GM23338 (cell line): ENCODE results near the gene TRIB2. TPM values are rescaled to one million over a fixed set of nuclear protein-coding genes. Genes with fewer than 3 reads are reported as not detected.

Experiments
- ATAC-seq: fragments of 200-7000 bp; cut with Tn5 transposase; 3 replicates; pipeline ENCODE4 v1.9.1; 2020
- DNase-seq: peaks from one replicate; pipeline ENCODE4 v3.0.0-alpha.2; 2015; ENCODE audit warnings: low spot score
- H2AFZ ChIP-seq: fragments of 200-600 bp; sonication (generic); 2 replicates; pipeline ENCODE4 v1.8.0; 2016; ENCODE audit warnings: antibody characterized with exemption, mild to moderate bottlenecking, moderate library complexity
- H3F3A ChIP-seq: fragments of 200-600 bp; sonication (generic); replicated peaks from 2 replicates; pipeline ENCODE4 v1.8.0; 2017; ENCODE audit warnings: antibody characterized with exemption, mixed run types, low read depth
- H3K27ac ChIP-seq: fragments of 200-600 bp; sonication (generic); 2 replicates; pipeline ENCODE4 v1.6.1; 2016; ENCODE audit warnings: low read depth
- H3K27me3 ChIP-seq: fragments of 200-600 bp; sonication (generic); 2 replicates; pipeline ENCODE4 v1.8.0; 2016; ENCODE audit warnings: mild to moderate bottlenecking, mixed run types, moderate library complexity; ENCODE audit not compliant: insufficient read depth
- H3K36me3 ChIP-seq: fragments of 200-600 bp; sonication (generic); 2 replicates; pipeline ENCODE4 v1.8.0; 2016; ENCODE audit warnings: mild to moderate bottlenecking; ENCODE audit not compliant: insufficient read depth
- H3K4me1 ChIP-seq: fragments of 200-600 bp; sonication (generic); 2 replicates; pipeline ENCODE4 v1.8.0; 2016; ENCODE audit warnings: mild to moderate bottlenecking, moderate library complexity; ENCODE audit not compliant: insufficient read depth
- H3K4me2 ChIP-seq: fragments of 200-600 bp; sonication (generic); 2 replicates; pipeline ENCODE4 v1.7.1; 2017; ENCODE audit warnings: mixed run types
- H3K4me3 ChIP-seq: fragments of 200-600 bp; sonication (generic); 2 replicates; pipeline ENCODE4 v1.6.1; 2016; ENCODE audit warnings: mixed run types
- H3K79me2 ChIP-seq: fragments of 200-600 bp; sonication (generic); replicated peaks from 2 replicates; pipeline ENCODE4 v1.8.0; 2017; ENCODE audit warnings: mild to moderate bottlenecking; ENCODE audit not compliant: insufficient read depth
- H3K9me2 ChIP-seq: fragments of 200-600 bp; sonication (generic); 2 replicates; pipeline ENCODE4 v1.8.0; 2017; ENCODE audit not compliant: insufficient read depth
- H4K20me1 ChIP-seq: fragments of 200-600 bp; sonication (generic); replicated peaks from 2 replicates; pipeline ENCODE4 v1.8.0; 2017; ENCODE audit warnings: mild to moderate bottlenecking; ENCODE audit not compliant: insufficient read depth
- H3K27ac Mint-ChIP-seq: 2 replicates; pipeline ENCODE4 v1.8.0; 2020; ENCODE audit warnings: inconsistent platforms, mild to moderate bottlenecking, moderate library complexity, mixed read lengths
- H3K27me3 Mint-ChIP-seq: 3 replicates; pipeline ENCODE4 v1.8.0; 2022; ENCODE audit warnings: low read depth, mild to moderate bottlenecking, moderate library complexity, mixed read lengths, inconsistent platforms; ENCODE audit not compliant: insufficient read depth, poor library complexity
- H3K36me3 Mint-ChIP-seq: 3 replicates; pipeline ENCODE4 v1.8.0; 2021; ENCODE audit warnings: low read depth, mild to moderate bottlenecking, inconsistent platforms, moderate library complexity, mixed read lengths
- H3K4me1 Mint-ChIP-seq: 3 replicates; pipeline ENCODE4 v1.8.0; 2020; ENCODE audit warnings: mild to moderate bottlenecking, inconsistent platforms, mixed read lengths
- H3K4me3 Mint-ChIP-seq: 3 replicates; pipeline ENCODE4 v1.8.0; 2021; ENCODE audit warnings: moderate library complexity, mild to moderate bottlenecking, inconsistent platforms, mixed read lengths
- H3K9me3 Mint-ChIP-seq: 3 replicates; pipeline ENCODE4 v1.8.0; 2020; ENCODE audit warnings: moderate library complexity, mild to moderate bottlenecking, inconsistent platforms, mixed read lengths
- CREB1 ChIP-seq: fragments of 250-450 bp; sonication (Bioruptor Pico); IDR thresholded peaks from 2 replicates; pipeline ENCODE4 v1.5.0; 2020; ENCODE audit warnings: low read depth, mild to moderate bottlenecking, moderate library complexity
- CTCF ChIP-seq, 2 experiments: fragments of 200-600 bp in 1 of 2; sonication (generic) in 1 of 2; conservative IDR thresholded peaks; 2 replicates each; pipeline versions ENCODE4 v1.5.1 to v1.6.1; 2016 to 2017; ENCODE audit warnings: antibody characterized with exemption in 2 of 2, low read depth in 2 of 2, mild to moderate bottlenecking in 2 of 2, moderate library complexity in 1 of 2
- EZH2 ChIP-seq: fragments of 200-600 bp; sonication (generic); IDR thresholded peaks from one replicate; pipeline ENCODE4 v1.8.0; 2017; ENCODE audit warnings: antibody characterized with exemption, mild to moderate bottlenecking, low read depth; ENCODE audit not compliant: unreplicated experiment
- EZH2phosphoT487 ChIP-seq: fragments of 200-600 bp; sonication (generic); IDR thresholded peaks from one replicate; pipeline ENCODE4 v1.8.1; 2018; ENCODE audit warnings: antibody characterized with exemption; ENCODE audit not compliant: unreplicated experiment
- JUNB ChIP-seq: IDR thresholded peaks from one replicate; pipeline ENCODE4 v1.6.1; 2016; ENCODE audit warnings: antibody characterized with exemption; ENCODE audit not compliant: unreplicated experiment
- NANOG ChIP-seq: IDR thresholded peaks from 2 replicates; pipeline ENCODE4 v1.6.1; 2016; ENCODE audit warnings: antibody characterized with exemption, borderline replicate concordance
- POLR2AphosphoS5 ChIP-seq: IDR thresholded peaks from 2 replicates; pipeline ENCODE4 v1.6.1; 2016; ENCODE audit warnings: antibody characterized with exemption, low read depth
- ZNF114 ChIP-seq: fragments of 250-450 bp; sonication (Bioruptor Pico); IDR thresholded peaks from 2 replicates; pipeline ENCODE4 v1.5.0; 2020; ENCODE audit warnings: mild to moderate bottlenecking, moderate library complexity
- ZNF462 ChIP-seq: fragments of 250-450 bp; sonication (Bioruptor Pico); IDR thresholded peaks from 2 replicates; pipeline ENCODE4 v1.5.0; 2020; ENCODE audit warnings: mild to moderate bottlenecking, moderate library complexity
- long read RNA-seq: library from polyadenylated mRNA; unstranded; transcript quantifications from one replicate; pipeline ENCODE4 v2.0.0, GENCODE V29; 2020; ENCODE audit not compliant: unreplicated experiment
- polyA plus RNA-seq: library from polyadenylated mRNA; unstranded; fragments of >200 nt; fragmentation: Nextera tagmentation; extraction: Ambion mirVana; gene quantifications from 2 replicates; pipeline ENCODE4 v1.2.1, GENCODE V29; 2016
- total RNA-seq: library from RNA; depleted of rRNA; stranded (reverse); fragments of >200 nt; shearing (Covaris generic); gene quantifications from 2 replicates; pipeline ENCODE4 v1.2.3, GENCODE V29; 2014; rRNA removed
- TF ChIP-seq, protein P1 (sequence below): IDR thresholded peaks from 2 replicates; pipeline ENCODE4 v1.6.1; 2016; ENCODE audit warnings: antibody characterized with exemption

The TRIB2 gene
- total RNA-seq (86.6 and 109 TPM in 2 replicates), polyA plus RNA-seq (34.9 and 40.3 TPM in 2 replicates)
- long read RNA-seq, full-length matches to known transcripts: 9 of 14 reads
- long read RNA-seq, partial matches to known transcripts: 1 of 14 reads
- long read RNA-seq, other reads (novel, unspliced or antisense): 4 of 14 reads

GRCh38 chr2:12716282-12717190 is at the start of gene TRIB2:
Gene TRIB2, plus strand, starts transcription at chr2:12716936. Its CDS starts 1,372 bp downstream, at chr2:12718308.
- Histone ChIP-seq H3K27ac (peak within 1 kb of the TSS; percentile 80), H3K4me1 (peaks cover 36% of the 10 kb centered on the region), H3K79me2 (peaks cover 38% of the 10 kb centered on the region), H3K4me3 (peak within 1 kb of the TSS; percentile 98), H4K20me1 (peaks cover 18% of the 10 kb centered on the region; the same call in 1 of the 2 replicates), H3K27me3 (peaks cover 24% of the 10 kb centered on the region), H3K4me2 (peak within 1 kb of the TSS; percentile 92), H3K36me3 (no peaks in the 10 kb centered on the region), H2AFZ (peak within 1 kb of the TSS; percentile 93), H3K9me2 (peaks cover 4% of the 10 kb centered on the region), H3F3A (no peaks in the 10 kb centered on the region)
- Mint-ChIP-seq H3K27me3 (peaks cover 13% of the 10 kb centered on the region), H3K36me3 (peaks cover 13% of the 10 kb centered on the region; the same call in 2 of the 3 replicates), H3K4me1 (peaks cover 33% of the 10 kb centered on the region), H3K27ac (peak within 1 kb of the TSS; percentile 94), H3K4me3 (peak within 1 kb of the TSS; percentile 98), H3K9me3 (peaks cover 3% of the 10 kb centered on the region; the same call in 2 of the 3 replicates)
- ATAC-seq: peak; percentile 60
- TF ChIP-seq POLR2AphosphoS5 (peak; percentile 47; the same call in 1 of the 2 replicates), CTCF (conservative IDR thresholded peaks at IDR 0.05; ENCODE audit: low read depth in 2 of 2) (peak in 1 of 2 experiments; percentile 48; a peak in 2 of 4 replicates), NANOG (no peak)
- peak; percentile 84 for DNase-seq

GRCh38 chr2:12669036-12669435 is 47.7 kb upstream of the TRIB2 start:
- DNase-seq (no peak), ATAC-seq (no peak)
- H4K20me1 ChIP-seq: no peaks in the 10 kb centered on the region
- no peaks in the 10 kb centered on the region for H3K9me2 ChIP-seq
- H3K79me2 ChIP-seq: no peaks in the 10 kb centered on the region
- H3K4me1 ChIP-seq: no peaks in the 10 kb centered on the region
- H3K27me3 ChIP-seq: no peaks in the 10 kb centered on the region
- no peak overlapping the region for H3K27ac ChIP-seq
- Mint-ChIP-seq H3K4me1 (peaks cover 6% of the 10 kb centered on the region; the same call in 1 of the 3 replicates), H3K4me3 (no peak overlapping the region), H3K27ac (no peak overlapping the region), H3K27me3 (no peaks in the 10 kb centered on the region), H3K9me3 (peaks cover 20% of the 10 kb centered on the region), H3K36me3 (peaks cover 14% of the 10 kb centered on the region; the same call in 2 of the 3 replicates)
- no peak overlapping the region for H2AFZ ChIP-seq
- no peaks in the 10 kb centered on the region for H3K36me3 ChIP-seq
- no peak overlapping the region for H3K4me2 ChIP-seq
- no peak overlapping the region for H3K4me3 ChIP-seq
- H3F3A ChIP-seq: no peaks in the 10 kb centered on the region
- TF ChIP-seq NANOG (no peak), POLR2AphosphoS5 (no peak), ZNF114 (CRISPR knock-in tag) (no peak), ZNF462 (no peak), EZH2phosphoT487 (no peak), CREB1 (CRISPR knock-in tag) (no peak), EZH2 (no peak), JUNB (no peak)
- TF ChIP-seq, protein P1, sequence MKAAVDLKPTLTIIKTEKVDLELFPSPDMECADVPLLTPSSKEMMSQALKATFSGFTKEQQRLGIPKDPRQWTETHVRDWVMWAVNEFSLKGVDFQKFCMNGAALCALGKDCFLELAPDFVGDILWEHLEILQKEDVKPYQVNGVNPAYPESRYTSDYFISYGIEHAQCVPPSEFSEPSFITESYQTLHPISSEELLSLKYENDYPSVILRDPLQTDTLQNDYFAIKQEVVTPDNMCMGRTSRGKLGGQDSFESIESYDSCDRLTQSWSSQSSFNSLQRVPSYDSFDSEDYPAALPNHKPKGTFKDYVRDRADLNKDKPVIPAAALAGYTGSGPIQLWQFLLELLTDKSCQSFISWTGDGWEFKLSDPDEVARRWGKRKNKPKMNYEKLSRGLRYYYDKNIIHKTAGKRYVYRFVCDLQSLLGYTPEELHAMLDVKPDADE: no peak
